ENCODE data around the gene APCDD1L.
A peak's percentile ranks its signal among the peaks of the same experiment; 100 is the strongest.

Gene APCDD1L

DNA sequence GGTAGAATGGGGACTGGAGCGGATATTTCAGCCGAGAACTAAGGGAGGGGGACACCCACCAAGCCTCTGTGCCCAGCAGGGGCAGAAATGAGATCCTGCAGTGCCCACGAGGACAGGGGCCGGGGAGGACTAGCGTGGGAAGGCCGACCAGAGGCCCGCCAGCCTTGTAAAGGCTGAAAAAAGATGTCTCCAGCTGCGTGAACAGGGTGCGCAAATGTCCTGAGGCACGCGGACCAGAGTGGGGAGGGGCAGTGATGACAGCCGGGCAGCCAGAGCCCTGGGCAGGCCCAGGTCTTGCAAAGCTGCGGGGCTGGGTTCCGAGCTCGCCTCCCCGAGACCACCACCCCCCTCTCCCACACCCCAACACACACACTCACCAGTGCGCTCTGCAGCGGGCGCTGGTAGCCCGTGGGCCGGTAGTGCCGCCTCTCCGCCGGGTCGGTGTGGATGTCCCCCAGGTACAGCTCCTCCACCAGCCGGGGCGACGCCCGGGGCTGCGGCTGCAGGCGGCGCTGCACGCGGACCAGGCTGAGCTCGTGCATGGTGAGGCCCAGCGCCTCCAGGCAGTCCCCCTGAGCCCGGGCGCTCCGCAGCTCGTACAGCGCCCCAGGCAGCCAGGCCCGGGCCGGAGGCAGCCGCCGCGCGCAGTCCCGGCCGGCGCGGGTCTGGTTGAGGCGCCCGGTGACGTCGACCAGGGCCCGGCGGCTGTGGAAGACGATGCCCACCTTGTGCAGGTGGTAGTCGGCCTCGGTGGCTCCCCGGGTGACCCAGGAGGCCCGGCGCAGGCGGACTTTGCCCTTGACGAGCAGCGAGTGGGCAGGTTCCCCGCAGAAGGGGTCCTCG, 48.2 kb downstream of the APCDD1L start:
- DNase-seq (ENCODE audit: low read depth): no peak

DNA sequence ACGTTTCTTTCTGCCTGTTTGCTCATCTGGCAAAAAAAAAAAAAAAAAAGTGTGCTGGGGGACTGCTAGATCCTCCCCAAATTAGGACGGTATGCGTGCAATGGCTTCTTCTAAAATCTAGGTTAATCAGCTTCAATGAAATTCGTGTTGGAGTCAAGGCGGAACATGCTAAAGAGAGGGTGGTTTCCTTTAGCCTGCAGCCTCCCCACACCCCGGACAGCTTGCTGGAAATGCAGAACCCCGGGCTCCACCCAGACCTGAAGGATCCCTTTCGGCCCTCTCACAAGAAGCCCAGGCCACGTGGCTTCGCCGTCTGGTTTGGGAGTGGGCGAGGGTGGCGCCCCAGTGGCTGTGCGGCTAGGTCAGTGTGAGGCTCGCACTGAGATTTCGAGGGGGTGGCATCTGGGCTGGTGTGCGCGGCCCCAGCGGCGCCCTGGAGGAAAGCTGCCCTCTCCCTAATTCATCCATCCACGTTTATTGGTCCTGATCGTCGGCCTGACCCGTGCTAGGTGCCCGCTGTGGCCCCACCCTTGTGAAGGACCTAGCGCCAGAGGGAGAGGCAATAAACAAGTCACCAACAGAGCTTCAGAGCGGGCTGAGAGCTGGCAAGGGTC, 49.0 kb downstream of the APCDD1L start:
- DNase-seq (ENCODE audit: low read depth): no peak

DNA sequence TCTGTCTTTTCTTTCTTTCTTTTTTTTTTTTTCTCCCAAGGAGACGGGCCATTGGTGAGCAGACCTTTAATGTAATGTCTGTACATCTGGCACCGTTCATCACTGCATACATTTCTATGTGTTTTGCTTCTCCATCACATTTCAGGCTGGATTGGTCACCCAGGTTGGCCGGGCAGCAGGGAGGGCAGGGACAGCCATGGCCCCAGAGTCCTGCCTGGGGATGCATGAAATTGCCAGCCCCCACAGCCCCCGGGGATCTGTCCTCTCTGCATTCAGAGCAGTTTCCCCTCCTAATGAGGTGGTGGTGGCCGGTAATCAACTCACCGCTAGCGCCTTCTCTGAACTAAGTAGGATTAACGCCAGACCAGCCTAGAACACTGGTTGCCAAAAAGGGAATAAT, 50.4 kb downstream of the APCDD1L start:
- no peak for DNase-seq (ENCODE audit: low read depth)

DNA sequence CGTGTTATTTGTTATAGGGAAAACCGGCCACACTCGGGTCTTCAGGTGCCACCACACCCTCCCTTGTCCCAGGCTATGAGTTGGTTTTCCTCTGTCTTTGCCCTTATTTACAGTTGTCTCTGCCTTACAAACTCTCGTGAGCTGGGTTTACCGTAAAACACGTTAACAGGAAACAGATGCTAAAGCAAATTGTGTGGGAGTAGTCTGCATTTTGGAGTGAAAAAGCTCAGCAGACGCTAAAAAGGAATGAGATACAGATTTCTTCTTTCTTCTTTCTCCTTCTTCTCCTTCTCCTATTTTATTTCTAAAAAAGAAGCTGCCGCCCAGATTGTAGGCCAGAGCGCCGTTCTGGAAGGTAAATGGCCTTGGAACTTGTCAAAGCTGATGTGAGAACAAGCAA, 51.9 kb downstream of the APCDD1L start:
- no peak for DNase-seq (ENCODE audit: low read depth)

DNA sequence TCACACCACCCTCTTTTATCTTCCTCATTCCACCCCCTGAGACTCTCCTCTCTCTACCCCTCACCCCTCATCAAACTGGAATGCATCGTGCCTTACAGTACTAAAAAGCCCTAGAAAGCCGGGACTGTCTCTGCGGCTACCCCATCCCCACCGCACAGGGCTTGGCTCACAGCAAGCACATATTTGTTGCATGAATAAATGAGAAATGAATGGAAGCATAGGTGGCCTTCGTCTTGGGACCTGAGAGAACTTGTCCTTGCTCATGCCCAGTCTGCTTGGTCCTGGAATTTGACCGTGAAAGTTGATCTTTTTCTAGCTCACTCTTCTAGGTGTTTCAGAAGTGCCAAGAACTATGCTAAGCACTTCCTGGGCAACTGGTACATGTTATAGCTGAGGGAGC, 53.3 kb downstream of the APCDD1L start:
- DNase-seq (ENCODE audit: low read depth): no peak

DNA sequence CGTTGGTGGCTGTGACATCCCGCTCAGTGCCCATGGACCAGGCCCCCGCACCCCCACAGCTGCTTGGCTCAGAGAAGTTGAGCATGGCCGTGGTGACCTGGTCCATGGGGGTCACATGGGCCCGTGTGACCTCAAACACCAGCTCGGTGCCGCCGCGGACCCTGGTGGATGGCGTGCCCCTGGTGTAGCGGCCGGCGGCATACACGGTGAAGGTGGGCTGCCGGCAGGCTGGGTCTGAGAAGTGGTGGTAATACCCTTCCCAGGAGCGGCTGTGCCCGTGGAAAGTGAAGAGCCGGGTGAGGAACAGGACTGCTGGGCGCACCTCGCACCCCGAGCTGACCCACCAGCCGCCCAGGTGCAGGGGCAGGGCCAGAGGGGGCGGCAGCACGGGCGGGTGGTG, 54.1 kb downstream of the APCDD1L start:
- DNase-seq (ENCODE audit: low read depth): no peak

DNA sequence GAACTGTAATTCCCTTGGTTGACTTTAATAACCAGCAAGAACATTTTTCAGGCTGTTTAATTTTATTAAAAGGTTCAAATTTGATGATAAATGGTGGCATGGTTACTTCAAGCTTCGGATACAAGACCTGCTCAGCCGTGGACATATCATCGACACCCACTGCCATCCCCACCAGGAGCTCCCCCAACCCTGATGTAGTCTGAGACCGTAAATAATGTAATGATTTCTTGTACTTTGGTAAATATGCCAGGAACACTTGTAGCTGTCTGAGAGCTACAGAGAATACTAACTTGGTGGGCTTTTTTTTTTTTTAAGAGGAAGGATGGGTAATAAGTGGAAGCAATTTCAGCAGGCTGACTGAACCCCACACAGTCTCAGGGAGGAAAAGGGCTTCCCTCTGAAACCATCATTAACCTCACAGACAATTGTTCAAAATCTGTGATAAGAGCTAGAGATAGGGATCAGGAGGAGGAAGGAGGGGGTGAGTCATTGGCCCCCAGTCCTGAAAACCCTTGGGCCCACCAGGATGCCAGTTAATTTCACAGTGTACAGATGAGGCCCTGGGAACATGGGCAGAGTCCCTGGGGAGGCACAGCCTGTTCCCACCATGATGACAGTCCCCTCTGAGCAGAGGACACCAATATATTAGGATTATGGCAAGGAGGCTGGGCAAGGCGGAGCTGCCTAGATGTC, 56.0 kb downstream of the APCDD1L start:
- no peak for DNase-seq (ENCODE audit: low read depth)

DNA sequence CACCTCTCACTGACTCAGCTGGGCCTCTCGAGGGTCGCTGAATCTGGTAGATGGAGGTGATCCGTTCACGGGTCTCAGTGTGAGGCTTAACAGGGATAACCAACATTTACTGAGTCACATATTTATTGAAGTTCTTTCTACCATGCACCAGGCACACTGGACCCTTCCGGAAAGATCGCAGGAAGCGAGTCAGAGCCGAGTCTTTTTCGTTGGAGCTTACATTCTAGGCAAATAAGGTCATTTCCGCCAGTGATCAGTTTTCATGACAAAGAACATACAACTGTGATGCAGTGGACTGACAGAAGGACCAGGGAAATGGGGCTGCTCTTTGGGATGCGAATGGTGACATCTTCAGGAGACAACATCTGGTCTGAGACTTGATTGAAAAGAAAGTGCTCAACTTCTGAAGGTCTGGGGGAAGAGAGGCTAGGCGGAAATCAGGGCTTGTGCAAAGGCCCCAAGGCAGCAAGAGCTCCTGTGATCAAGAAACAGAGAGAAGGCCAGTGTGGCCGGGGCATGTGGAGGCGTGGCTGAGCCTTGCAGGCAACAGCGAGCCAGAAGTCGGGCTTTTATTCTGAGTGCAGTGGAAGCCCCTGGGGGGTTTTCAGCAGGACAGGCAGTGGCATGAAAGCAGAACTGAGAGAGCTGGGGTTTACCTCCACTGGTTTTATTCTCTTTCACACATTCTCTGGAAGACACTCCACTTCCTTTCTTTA, 56.7 kb downstream of the APCDD1L start:
- no peak for DNase-seq (ENCODE audit: low read depth)

DNA sequence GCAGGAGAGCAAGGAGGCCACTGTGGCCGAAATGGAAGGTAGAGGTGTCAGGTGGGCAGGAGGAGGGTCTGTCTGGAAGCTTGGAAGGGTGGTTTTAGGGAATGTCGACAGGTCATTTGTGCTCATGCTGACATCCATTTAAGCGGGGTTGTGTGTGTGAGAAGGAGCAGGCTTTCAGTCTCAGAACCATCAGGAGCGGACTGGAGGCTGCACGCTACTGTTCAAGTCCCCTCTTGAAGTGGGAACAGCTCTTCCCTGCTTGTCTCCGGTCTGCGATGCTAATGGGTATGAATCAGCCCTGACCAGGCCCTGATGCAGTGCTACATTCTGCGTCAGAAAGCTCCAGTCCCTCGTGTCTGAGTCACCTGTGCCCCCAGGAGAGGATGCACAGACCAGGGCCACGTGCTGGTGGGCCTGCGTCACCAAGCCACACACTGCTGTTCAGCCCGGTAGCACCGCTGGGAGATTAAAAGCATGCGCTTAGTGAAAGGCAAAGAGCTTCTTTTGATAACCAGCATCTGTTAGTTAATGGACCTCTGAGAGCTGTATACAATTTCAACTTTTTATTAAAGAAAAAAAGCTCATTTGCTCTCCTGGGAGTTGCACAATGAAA, 58.0 kb downstream of the APCDD1L start:
- DNase-seq (ENCODE audit: low read depth): no peak

DNA sequence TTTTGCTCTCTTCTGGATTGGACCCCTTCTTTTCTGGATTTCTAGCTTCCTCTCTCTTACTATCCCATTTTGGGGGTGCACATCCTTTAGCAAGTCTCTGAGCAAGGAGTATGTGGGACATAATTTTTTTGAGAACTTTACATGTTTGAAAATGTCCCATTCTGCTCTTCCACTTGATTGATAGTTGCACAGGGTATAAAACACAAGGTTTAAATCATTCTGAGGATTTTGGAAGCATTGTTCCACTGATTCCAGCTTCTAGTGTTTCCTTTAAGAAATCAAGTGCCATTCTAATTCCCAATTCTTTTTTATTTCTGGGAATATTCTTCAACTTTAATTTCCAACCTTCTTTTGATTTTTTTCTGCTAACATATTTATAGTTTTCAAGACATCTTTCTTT, 60.7 kb downstream of the APCDD1L start:
- DNase-seq (ENCODE audit: low read depth): no peak

DNA sequence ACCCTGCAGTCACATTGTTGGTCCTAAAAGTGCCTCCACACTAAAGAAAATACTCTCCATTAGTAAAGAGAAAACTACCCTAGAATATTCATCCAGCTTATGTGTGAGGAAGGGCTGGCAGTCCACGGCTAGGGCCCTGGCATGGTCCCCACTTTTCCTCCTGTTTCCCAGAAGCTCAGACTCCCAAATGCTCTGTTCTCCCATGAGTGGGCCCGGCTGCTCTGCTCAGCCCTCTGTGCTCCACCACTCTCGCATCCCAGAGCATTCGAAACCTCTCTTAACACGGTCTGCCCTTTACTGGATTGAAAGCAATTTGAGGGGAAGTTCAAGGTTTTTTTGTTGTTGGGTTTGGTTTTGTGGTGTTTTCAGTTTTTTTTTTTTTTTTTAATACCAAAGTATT, 61.8 kb downstream of the APCDD1L start:
- no peak for DNase-seq (ENCODE audit: low read depth)

DNA sequence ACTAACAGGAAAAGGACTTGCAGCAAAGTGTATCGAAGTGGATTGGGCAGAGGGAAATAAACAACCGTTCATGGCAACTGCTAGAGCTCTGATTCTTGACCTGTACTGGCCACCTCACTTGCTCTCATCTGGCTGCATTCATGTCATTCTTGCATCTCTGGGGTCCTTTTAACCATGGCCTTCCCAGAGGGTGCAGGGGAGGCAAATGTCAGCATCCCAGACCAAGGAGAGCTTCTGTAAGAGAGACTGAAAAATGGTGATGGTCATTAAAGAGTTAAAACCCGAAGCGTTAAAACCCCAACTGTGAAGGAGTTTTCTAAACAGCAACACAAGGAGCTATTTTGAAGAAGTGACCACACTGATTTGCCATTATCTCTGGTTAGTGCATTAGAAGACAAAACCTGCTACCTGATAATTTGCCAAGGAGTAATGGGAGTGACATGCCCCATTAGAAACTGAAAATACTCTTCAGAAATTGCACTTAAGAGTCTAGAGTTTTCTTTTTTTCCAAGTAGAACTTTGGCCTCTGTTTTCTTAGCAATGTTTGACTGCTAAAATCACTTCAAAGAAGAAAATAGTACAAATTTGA, 62.4 kb downstream of the APCDD1L start:
- no peak for DNase-seq (ENCODE audit: low read depth)

DNA sequence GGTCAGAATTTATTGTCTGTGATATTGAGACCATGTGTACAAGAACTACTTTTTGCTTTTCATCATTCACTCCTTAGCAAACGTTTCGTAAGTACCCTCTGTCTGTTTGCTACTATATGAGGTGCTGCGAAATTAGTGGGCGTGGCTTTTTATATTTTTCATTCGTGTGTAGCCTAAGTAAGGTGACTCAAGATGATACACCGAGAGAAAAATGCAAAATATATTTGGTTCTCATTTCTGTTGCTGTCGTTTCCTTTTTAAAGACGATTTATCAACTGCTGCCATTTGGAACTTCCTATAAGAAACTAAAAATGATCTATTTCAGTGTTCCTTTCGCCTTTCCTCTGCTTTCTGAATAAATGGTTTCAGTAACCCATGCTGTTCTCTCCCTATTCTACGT, 64.9 kb downstream of the APCDD1L start:
- no peak for DNase-seq (ENCODE audit: low read depth)

DNA sequence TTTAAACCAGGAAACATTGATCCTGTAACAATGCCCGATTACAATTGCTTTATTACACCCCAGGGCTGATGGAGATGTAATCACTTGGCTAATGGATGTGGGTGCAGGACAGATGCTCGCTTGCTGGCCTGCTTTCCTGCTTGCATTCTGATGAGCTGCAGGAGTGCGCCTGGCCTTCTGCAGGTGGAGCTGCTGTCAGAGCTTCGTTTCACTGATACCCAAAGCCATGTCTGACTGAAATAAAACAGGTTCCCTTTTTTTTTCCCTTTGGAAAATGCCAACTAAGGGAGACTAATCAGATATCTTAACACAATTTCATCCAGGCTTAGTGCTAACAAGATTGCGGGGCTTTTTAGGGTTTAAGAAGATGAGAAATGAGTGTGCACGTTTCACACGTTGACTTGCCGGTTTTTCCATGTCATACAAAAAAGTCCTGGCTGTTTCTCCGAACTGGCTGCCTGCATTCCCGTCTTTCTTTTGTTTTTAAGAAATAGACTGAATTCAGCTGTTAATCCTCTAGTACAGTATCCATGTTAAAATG, 65.4 kb downstream of the APCDD1L start:
- DNase-seq (ENCODE audit: low read depth): no peak

DNA sequence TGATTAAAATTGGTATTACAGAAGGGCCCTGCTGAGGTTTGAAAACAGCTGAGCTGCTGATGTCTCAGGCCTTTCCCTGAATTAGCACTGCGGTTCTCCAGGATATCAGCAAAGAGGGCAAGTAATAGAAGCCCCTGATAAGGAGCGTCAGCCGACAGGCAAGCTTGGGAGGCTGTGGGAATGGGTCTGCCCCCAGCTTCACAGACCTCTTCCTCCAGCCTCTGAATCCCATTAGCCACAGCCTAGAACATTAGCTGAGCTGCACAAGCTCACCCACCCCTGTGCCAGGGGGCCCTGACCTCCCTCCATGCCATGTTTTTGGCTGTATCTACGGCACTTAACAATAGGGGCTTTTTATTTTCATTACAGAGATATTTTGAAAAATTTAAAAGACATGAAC, 66.2 kb downstream of the APCDD1L start:
- DNase-seq (ENCODE audit: low read depth): no peak

DNA sequence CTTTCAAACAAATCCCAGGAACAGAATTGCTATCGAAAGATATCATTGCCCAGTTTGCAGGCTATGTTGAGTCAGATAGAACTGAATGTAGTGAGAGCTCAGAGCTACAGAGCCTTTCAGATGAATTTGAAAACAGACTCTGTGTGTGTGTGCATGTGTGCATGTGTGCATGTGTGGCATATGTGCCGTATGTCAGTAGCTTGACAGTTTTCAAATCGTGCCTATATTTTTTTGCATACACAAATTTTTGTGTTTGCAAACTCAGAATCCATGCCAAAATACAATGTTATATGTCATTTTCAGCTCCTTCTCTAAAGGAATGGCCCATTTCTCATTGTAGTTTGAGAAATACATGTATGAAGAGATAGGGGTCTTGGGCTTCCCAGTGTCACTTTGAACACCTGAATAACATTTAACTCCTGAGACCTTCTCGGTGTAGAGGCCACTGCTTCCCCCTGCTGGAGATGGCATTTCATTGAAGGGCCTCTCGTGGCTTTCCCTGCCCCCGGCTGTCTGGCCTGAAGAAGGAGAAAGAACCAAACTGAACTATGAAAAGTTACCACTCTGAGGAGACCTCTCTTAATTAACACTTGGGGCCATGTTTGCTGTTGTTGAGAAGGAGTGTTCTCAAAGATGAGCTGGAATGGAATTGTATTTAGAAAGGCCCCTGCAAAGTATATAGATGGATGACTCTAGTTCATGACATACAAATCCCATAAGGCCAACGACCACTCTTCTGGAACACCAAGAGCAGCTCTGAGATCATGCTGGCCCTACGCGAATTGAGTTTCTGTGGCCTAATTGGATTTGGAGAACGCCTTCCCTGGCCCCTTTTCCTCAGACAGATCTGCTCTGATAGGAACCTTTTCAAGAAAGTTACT, 67.4 kb downstream of the APCDD1L start:
- DNase-seq (ENCODE audit: low read depth): peak; percentile 22

DNA sequence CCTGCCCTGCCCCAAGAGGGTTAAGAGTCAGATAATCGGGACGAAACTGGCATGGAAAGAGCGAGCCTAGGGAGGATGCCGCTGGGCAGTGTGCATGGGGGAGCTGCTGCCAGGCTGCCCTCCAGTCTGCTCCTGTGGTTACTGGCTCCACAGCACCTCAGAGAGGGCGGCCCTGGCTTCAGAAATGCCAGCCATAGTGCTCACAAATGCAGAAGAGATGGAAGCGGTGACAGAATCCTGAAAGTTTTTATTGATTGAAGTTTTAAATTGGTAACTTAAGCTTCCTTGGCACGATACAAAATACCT, 68.3 kb downstream of the APCDD1L start:
- DNase-seq (ENCODE audit: low read depth): no peak

DNA sequence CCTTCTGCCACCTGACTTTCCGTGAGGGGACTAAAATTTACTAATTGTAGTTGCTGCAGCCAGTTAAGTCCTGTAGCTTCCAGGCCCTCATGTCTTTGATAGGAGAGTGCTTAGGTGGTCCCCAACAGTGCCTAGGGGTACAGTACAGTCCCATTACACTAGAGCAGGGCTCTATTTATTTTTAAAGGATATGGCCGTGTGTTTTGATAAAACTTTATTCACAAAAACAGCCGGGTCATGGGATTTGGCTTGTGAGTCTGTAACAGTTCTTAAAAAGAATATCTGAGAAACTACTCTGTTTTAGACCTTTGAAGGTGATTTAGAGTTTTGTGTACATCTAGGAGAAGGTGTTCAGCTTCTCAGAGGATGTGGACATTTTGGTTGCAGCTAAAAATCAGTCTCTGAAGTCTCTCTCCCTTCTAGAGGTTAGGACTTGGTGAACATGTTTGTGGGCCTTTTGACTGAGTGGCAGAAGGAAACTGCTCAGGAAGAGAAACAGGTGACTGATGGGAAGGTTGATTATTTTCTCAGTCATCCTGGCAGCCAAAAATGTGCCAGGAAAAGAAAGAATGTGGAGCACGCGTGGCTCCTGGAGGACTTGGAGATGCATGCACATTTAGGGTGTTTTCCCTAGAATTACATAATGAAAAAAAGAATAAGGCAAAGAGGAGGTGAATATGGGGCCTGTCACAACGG, 68.8 kb downstream of the APCDD1L start:
- no peak for DNase-seq (ENCODE audit: low read depth)

DNA sequence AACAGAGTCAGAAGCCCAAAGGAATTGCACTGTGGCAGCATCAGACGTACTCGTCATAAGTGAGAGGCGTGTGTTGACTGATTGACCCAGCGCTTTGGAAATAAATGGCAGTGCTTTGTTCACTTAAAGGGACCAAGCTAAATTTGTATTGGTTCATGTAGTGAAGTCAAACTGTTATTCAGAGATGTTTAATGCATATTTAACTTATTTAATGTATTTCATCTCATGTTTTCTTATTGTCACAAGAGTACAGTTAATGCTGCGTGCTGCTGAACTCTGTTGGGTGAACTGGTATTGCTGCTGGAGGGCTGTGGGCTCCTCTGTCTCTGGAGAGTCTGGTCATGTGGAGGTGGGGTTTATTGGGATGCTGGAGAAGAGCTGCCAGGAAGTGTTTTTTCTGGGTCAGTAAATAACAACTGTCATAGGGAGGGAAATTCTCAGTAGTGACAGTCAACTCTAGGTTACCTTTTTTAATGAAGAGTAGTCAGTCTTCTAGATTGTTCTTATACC, 70.4 kb downstream of the APCDD1L start:
- no peak for DNase-seq (ENCODE audit: low read depth)

DNA sequence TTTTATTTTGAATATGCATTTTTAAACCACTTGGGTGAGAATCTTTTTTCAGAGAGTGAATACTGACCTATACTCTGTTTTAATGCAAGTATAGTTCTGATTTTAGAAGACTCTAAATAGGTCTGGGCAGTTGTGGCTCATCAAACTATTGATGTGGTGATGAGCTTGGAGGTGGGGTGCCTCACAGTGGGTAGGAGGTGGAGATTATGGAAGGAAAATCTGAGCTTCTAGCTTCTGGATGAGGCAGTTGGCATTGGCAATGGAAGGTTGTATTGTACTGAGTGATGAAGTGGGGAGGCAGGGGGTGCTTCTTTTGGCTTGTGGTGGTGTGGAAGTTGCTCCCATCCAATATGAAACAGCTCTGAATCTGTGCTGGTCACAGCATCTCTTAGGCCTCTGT, 73.5 kb downstream of the APCDD1L start:
- no peak for DNase-seq (ENCODE audit: low read depth)

Data from activated gamma-delta T cell treated with anti-CD3 and anti-CD28 coated beads, Interleukin-2, amount 50 U/mL, for 16 hours (primary cell).